GM10248 (cell line): ENCODE measurements around the gene PRG2.

Experiments
- CTCF ChIA-PET: fragments of 300-600 bp; sonication (Branson Sonifier 250); formaldehyde crosslinking; extraction: SDS; loops from one replicate; lab custom pipeline; 2021; ENCODE audit warnings: antibody characterized with exemption; lab: Yijun Ruan, JAX
- POLR2A ChIA-PET: fragments of 350-650 bp; sonication (Branson Sonifier 250); formaldehyde crosslinking; extraction: SDS; loops from one replicate; lab custom pipeline; 2020; ENCODE audit warnings: antibody characterized with exemption; lab: Yijun Ruan, JAX
- DNase-seq: peaks from one replicate; pipeline ENCODE4 v3.0.0; 2012; ENCODE audit errors: extremely low spot score
- TF ChIP-seq, protein P1 (sequence below): IDR thresholded peaks from 2 replicates; pipeline ENCODE4 v1.5.1; 2012; ENCODE audit warnings: mild to moderate bottlenecking, low read depth; ENCODE audit errors: extremely low read depth, missing control alignments, control extremely low read depth

PRG2 gene

DNA sequence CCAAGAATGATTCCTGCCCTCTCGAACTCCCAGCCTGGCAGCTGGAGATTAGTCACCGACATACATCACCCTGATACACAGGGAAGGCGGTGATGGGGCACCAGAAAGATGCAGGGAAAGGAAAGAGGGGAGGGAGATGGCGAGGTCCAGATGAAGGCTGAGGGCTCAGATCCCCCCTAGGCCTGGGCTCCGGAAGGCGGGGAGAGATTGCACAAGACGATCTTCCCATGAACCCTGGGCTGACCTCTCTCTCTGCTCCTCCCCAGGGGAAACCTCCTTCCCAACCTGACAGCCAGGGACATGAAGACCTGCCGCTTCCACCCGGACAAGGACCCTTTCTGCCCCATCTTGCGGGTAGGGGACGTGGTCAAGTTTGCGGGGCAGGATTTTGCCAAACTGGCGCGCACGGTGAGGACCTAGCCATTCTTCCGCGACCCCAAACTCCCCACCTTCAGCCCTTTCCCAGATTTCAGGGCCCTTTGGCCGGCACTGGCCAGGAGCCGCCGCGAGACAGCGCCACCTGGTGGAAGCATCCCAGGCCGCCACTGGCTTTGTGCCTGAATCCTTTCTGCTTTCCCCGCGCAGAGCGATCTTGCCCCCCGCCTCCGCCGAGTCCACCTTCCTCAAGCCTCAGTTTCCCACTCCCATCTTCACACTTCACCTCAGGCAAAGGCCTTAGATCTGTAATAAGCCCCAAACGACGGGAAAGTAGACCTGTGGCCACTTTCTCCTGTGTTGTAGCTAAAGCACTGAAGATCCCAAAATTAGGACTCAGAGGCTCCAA is 40.8 kb downstream of the PRG2 start:
- TF ChIP-seq, protein P1, sequence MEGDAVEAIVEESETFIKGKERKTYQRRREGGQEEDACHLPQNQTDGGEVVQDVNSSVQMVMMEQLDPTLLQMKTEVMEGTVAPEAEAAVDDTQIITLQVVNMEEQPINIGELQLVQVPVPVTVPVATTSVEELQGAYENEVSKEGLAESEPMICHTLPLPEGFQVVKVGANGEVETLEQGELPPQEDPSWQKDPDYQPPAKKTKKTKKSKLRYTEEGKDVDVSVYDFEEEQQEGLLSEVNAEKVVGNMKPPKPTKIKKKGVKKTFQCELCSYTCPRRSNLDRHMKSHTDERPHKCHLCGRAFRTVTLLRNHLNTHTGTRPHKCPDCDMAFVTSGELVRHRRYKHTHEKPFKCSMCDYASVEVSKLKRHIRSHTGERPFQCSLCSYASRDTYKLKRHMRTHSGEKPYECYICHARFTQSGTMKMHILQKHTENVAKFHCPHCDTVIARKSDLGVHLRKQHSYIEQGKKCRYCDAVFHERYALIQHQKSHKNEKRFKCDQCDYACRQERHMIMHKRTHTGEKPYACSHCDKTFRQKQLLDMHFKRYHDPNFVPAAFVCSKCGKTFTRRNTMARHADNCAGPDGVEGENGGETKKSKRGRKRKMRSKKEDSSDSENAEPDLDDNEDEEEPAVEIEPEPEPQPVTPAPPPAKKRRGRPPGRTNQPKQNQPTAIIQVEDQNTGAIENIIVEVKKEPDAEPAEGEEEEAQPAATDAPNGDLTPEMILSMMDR: peak; percentile 85
- ChIA-PET CTCF (interaction anchor here (0.7 to 7.2 kb wide), 15 partner anchors 8 to 293 kb away, joined by 3 to 60 read pairs (median 5); partner anchors contain the start of genes P2RX3 and SSRP1), POLR2A (no interaction called here)
- DNase-seq: peak; percentile 81

DNA sequence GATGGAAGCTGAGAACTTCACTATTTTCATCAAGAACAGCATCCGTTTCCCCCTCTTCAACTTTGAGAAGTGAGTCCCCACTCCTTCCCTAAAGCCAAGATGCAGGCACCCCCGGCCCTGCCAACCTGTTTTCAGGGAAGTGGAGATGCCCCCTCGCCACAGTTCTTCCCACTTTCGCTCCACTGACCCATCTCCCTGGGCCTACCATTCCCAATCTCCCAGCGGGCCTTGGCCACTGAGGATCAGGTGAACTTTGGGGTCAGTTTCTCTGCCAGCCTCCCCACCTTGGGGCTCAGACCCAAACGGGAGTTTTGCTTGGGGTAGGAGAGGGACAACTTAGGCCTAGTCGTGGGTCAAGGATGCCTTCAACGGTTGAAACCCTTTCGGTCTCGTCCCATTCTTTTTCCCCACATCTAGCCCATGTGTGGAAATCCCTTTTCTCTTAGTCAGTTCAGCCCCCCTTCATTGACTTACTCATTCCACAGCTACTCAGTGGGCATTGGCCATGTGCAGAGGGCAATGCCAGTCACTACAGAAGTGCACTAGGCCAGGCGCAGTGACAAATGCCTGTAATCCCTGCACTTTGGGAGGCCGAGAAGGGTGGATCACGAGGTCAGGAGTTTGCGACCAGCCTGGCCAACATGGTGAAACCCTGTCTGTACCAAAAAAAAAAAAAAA is 41.7 kb downstream of the PRG2 start:
- ChIA-PET CTCF (interaction anchor here (0.7 to 7.2 kb wide), 16 partner anchors 10 to 507 kb away, joined by 3 to 60 read pairs (median 4); partner anchors contain the start of genes P2RX3 and SSRP1), POLR2A (no interaction called here)
- TF ChIP-seq, protein P1: no peak
- no peak for DNase-seq

DNA sequence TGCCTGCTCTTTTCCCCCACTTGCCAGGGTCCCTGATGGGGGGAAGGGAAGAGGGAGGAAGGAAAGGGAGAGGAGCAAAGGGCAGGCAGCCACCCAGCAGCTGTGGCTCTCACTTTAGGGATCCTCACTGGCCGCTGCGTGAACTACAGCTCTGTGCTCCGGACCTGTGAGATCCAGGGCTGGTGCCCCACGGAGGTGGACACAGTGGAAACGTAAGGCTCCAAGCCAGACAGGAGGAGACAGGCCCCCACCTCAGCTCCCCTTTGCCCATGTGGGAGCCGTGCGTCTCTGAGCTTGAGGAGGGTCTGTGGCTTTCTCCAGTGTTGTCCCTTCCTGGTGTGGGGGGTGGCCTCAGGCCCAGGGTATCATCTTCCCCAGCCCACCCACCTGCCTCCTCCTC is 42.4 kb downstream of the PRG2 start:
- ChIA-PET CTCF (interaction anchor here (0.7 to 7.2 kb wide), 15 partner anchors 11 to 507 kb away, joined by 3 to 60 read pairs (median 5); partner anchors contain the start of gene SSRP1), POLR2A (no interaction called here)
- DNase-seq: no peak
- TF ChIP-seq, protein P1: no peak

GRCh38 chr11:57347336-57347735 is 43.1 kb downstream of the PRG2 start:
- DNase-seq: no peak
- ChIA-PET CTCF (interaction anchor here (0.7 to 7.2 kb wide), 13 partner anchors 11 to 1330 kb away, joined by 3 to 60 read pairs (median 7); partner anchors contain the start of genes P2RX3 and SSRP1), POLR2A (no interaction called here)
- TF ChIP-seq, protein P1: no peak

- peak; percentile 80 for DNase-seq
- POLR2A ChIA-PET: no interaction called here
- TF ChIP-seq, protein P1: peak; percentile 80
- CTCF ChIA-PET: interaction anchor here (0.8 to 7.2 kb wide), 40 partner anchors 9 to 1331 kb away, joined by 3 to 60 read pairs (median 4); partner anchors contain the start of genes P2RX3, RTN4RL2 and SSRP1
Observed at GRCh38 chr11:57345555-57346211, 44.8 kb downstream of the PRG2 start.

GRCh38 chr11:57344826-57345225 is 45.6 kb downstream of the PRG2 start:
- ChIA-PET POLR2A (no interaction called here), CTCF (interaction anchor here (1.6 to 7.2 kb wide), 5 partner anchors 8 to 297 kb away, joined by 6 to 60 read pairs (median 28); partner anchors contain the start of genes P2RX3 and SSRP1)
- no peak for DNase-seq
- TF ChIP-seq, protein P1: no peak
